ENCODE measurements around the gene WDR54. TPM values are rescaled to one million over a fixed set of nuclear protein-coding genes. Genes with fewer than 3 reads are reported as not detected.

WDR54 gene
- polyA plus RNA-seq, 1 donor (not counting 4 experiments of a cell fraction or from before 2014, with no cell fraction given) = 35.2 TPM

- Histone ChIP-seq H3K27ac (ENCODE audit: control insufficient read depth, insufficient read depth, low read length) (peak overlapping the region; percentile 93), H4K20me1 (ENCODE audit: control insufficient read depth, extremely low read depth, insufficient read depth, low read length) (peaks cover 27% of the 10 kb centered on the region), H3K9ac (ENCODE audit: control insufficient read depth, extremely low read depth, insufficient read depth, low read length) (peak overlapping the region; percentile 98), H3K9me1 (ENCODE audit: control insufficient read depth, extremely low read depth, insufficient read depth, low read length) (peaks cover 8% of the 10 kb centered on the region), H3K4me3 (ENCODE audit: control insufficient read depth in 2 of 3, extremely low read depth in 1 of 3, insufficient read depth in 2 of 3, low read depth in 1 of 3, low read length in 3 of 3) (peak overlapping the region; percentile 74 to 98 (median 78)), H3K27me3 (ENCODE audit: control insufficient read depth, extremely low read depth, insufficient read depth, low read length) (no peaks in the 10 kb centered on the region), H3K9me3 (ENCODE audit: control insufficient read depth, low read depth, low read length) (no peaks in the 10 kb centered on the region), H3K4me1 (ENCODE audit: control insufficient read depth, extremely low read depth, insufficient read depth, low read length) (peaks cover 35% of the 10 kb centered on the region), H3K79me2 (ENCODE audit: control insufficient read depth, insufficient read depth, low read length) (peaks cover 75% of the 10 kb centered on the region), H3K4me2 (ENCODE audit: control insufficient read depth, extremely low read depth, insufficient read depth, low read depth, low read length) (peak overlapping the region; percentile 84), H2AFZ (ENCODE audit: control insufficient read depth, low read length) (no peak overlapping the region), H3K36me3 (ENCODE audit: control insufficient read depth in 2 of 2, extremely low read depth in 1 of 2, insufficient read depth in 2 of 2, low read length in 2 of 2) (peaks cover 14 to 47% of the 10 kb centered on the region in 2 experiments)
- DNase-seq (ENCODE audit: low read depth, low spot score) (no peak), FAIRE-seq (no peak)
- no peak for TF ChIP-seq EZH2 (IDR thresholded peaks at IDR 0.05; ENCODE audit: low read length)
- no peak for TF ChIP-seq CTCF (optimal IDR thresholded peaks at IDR 0.05 in 1 of 3, IDR thresholded peaks at IDR 0.05 in 1 of 3, conservative IDR thresholded peaks at IDR 0.05 in 1 of 3; ENCODE audit: extremely low read depth in 1 of 3, insufficient read depth in 2 of 3, low read length in 3 of 3)
- dilution Hi-C loops (cut with MboI; ENCODE audit: extremely low pct_ligation_motif_present, low sequenced_read_pairs) = no loop called here
Observed at GRCh38 chr2:74439373-74439772, 17.8 kb downstream of the WDR54 start.

DNA sequence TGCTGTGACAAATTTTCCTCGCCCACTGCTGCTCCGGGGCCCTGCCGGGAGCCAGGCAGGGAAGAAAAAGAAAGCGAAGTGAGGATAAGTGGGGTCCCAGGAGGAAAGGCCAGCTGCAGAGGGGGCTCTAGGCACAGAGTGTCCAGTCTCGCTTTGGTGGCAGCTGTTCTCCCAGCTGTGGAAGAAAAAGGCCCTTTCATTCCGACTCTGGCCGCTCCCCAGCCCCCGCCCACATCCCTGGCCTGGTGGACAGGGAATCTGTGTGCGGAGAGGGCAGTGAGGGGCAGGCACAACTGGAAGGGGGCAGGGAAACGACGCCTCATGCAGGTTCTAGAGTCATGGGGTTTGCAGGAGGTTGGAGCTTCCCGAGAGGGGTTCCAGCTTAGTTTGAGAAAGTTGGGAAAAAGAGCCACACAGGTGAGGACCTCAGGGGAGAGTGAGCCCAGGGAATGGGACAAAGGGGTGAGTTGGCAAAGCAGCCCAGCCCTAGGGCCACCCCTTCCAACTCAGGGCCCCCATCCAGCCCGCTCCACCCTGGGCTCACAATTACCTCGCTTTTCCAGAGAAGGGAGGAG, 18.4 kb downstream of the WDR54 start:
- H3K4me2 ChIP-seq (ENCODE audit: control insufficient read depth, extremely low read depth, insufficient read depth, low read depth, low read length) = peak overlapping the region; percentile 84
- FAIRE-seq = no peak
- peaks cover 70% of the 10 kb centered on the region for H3K79me2 ChIP-seq (ENCODE audit: control insufficient read depth, insufficient read depth, low read length)
- H3K27ac ChIP-seq (ENCODE audit: control insufficient read depth, insufficient read depth, low read length) = peak overlapping the region; percentile 93
- no peaks in the 10 kb centered on the region for H3K9me3 ChIP-seq (ENCODE audit: control insufficient read depth, low read depth, low read length)
- H2AFZ ChIP-seq (ENCODE audit: control insufficient read depth, low read length) = no peak overlapping the region
- H3K36me3 ChIP-seq (ENCODE audit: control insufficient read depth in 2 of 2, extremely low read depth in 1 of 2, insufficient read depth in 2 of 2, low read length in 2 of 2) = peaks cover 14 to 42% of the 10 kb centered on the region in 2 experiments
- H3K27me3 ChIP-seq (ENCODE audit: control insufficient read depth, extremely low read depth, insufficient read depth, low read length) = no peaks in the 10 kb centered on the region
- peaks cover 35% of the 10 kb centered on the region for H3K4me1 ChIP-seq (ENCODE audit: control insufficient read depth, extremely low read depth, insufficient read depth, low read length)
- no peak for DNase-seq (ENCODE audit: low read depth, low spot score)
- H4K20me1 ChIP-seq (ENCODE audit: control insufficient read depth, extremely low read depth, insufficient read depth, low read length) = peaks cover 23% of the 10 kb centered on the region
- TF ChIP-seq CTCF (optimal IDR thresholded peaks at IDR 0.05 in 1 of 3, IDR thresholded peaks at IDR 0.05 in 1 of 3, conservative IDR thresholded peaks at IDR 0.05 in 1 of 3; ENCODE audit: extremely low read depth in 1 of 3, insufficient read depth in 2 of 3, low read length in 3 of 3) (no peak), EZH2 (IDR thresholded peaks at IDR 0.05; ENCODE audit: low read length) (no peak)
- peak overlapping the region; percentile 74 to 98 (median 78) for H3K4me3 ChIP-seq (ENCODE audit: control insufficient read depth in 2 of 3, extremely low read depth in 1 of 3, insufficient read depth in 2 of 3, low read depth in 1 of 3, low read length in 3 of 3)
- peak overlapping the region; percentile 98 for H3K9ac ChIP-seq (ENCODE audit: control insufficient read depth, extremely low read depth, insufficient read depth, low read length)
- dilution Hi-C loops (cut with MboI; ENCODE audit: extremely low pct_ligation_motif_present, low sequenced_read_pairs) = no loop called here
- peaks cover 8% of the 10 kb centered on the region for H3K9me1 ChIP-seq (ENCODE audit: control insufficient read depth, extremely low read depth, insufficient read depth, low read length)
